Activated T-helper 17 cell treated with anti-CD3 and anti-CD28 coated beads, Interleukin-2, amount 50 U/mL, for 72 hours (primary cell): ENCODE data around the gene CACNB4. TPM values are rescaled to one million over a fixed set of nuclear protein-coding genes. Genes with fewer than 3 reads are reported as not detected.

Experiments used
- ATAC-seq: fragments of 150-1000 bp; cut with Tn5 transposase; replicated peaks from 2 replicates; pipeline ENCODE4 v1.10.0; 2021; ENCODE audit warnings: mild to moderate bottlenecking, moderate library complexity
- H3K27ac Mint-ChIP-seq: one replicate; pipeline ENCODE4 v1.8.0; 2022; ENCODE audit warnings: mixed read lengths
- H3K27me3 Mint-ChIP-seq: one replicate; pipeline ENCODE4 v1.8.0; 2022; ENCODE audit warnings: mixed read lengths
- H3K36me3 Mint-ChIP-seq: one replicate; pipeline ENCODE4 v1.8.0; 2022; ENCODE audit warnings: low read depth, mild to moderate bottlenecking, mixed read lengths
- H3K4me1 Mint-ChIP-seq: one replicate; pipeline ENCODE4 v1.8.0; 2022; ENCODE audit warnings: mixed read lengths
- H3K4me3 Mint-ChIP-seq: one replicate; pipeline ENCODE4 v1.8.0; 2022; ENCODE audit warnings: mild to moderate bottlenecking, mixed read lengths
- H3K9me3 Mint-ChIP-seq: one replicate; pipeline ENCODE4 v1.8.0; 2022; ENCODE audit warnings: mixed read lengths
- total RNA-seq, 2 donors: library from RNA; stranded (reverse); gene quantifications; one replicate each; pipeline ENCODE4 v1.2.3, GENCODE V29; 2022

Gene CACNB4
- total RNA-seq, 2 donors from 2014 or later, result 0.16 to 0.32 TPM

DNA sequence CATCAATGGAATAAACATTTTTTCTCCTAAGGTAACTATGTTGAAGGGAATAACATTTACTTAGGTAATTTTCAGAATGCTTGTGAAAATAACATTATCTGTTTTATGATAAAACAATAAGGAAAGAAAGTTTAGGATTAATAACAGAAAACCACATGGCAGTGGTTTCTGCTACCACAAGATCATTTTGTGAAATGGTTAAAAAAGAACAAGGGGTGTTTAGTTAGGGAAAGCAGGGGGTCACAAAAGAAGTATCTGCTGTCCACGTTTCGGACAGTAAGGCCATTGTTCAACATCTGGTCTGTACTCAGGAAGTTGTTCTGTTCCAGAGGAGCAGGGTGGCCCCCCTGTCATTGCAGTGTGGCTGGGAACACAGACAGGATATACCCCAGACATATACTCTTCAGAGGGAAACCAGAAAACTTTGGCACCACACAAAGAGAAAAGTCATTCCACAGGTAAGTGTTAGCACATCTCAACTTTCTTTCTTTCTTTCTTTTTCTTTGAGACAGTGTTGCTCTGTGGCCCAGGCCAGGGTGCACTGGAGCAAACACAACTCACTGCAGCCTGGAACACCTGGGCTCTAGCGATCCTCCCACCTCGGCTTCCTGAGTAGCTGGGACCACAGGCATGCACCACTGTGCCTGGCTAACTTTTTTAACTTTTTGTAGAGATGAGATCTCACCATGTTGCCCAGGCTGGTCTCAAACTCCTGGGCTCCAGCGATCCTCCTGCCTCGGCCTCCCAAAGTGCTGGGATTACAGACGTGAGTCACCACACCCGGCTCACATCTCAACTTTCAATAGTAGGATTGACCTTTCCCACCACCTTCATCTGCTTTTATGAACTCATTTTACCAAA, 255.8 kb downstream of the CACNB4 start:
- Mint-ChIP-seq H3K9me3 (no peaks in the 10 kb centered on the region), H3K36me3 (no peaks in the 10 kb centered on the region), H3K4me3 (no peak overlapping the region), H3K27ac (no peak overlapping the region), H3K4me1 (no peaks in the 10 kb centered on the region), H3K27me3 (peaks cover 2% of the 10 kb centered on the region)
- ATAC-seq, result no peak

DNA sequence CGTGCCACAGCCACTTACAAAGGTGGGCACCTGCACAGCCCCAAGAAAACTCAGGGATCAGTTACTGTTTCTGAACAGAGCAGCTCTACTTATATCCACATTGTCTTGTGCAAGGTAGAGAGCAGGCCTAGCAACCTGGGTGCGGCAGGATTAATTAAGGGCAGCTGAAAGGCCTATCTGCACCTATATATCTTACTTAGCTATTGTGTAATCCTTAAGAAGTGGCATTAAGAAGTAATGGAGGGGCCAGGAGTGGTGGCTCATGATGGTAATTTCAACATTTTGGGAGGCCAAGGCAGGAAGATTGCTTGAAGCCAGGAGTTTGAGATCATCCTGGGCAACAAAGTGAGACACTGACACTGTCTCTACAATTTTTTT, 257.8 kb downstream of the CACNB4 start:
- Mint-ChIP-seq H3K4me1 (no peaks in the 10 kb centered on the region), H3K27me3 (peaks cover 2% of the 10 kb centered on the region), H3K36me3 (no peaks in the 10 kb centered on the region), H3K27ac (no peak overlapping the region), H3K4me3 (no peak overlapping the region), H3K9me3 (no peaks in the 10 kb centered on the region)
- no peak for ATAC-seq

DNA sequence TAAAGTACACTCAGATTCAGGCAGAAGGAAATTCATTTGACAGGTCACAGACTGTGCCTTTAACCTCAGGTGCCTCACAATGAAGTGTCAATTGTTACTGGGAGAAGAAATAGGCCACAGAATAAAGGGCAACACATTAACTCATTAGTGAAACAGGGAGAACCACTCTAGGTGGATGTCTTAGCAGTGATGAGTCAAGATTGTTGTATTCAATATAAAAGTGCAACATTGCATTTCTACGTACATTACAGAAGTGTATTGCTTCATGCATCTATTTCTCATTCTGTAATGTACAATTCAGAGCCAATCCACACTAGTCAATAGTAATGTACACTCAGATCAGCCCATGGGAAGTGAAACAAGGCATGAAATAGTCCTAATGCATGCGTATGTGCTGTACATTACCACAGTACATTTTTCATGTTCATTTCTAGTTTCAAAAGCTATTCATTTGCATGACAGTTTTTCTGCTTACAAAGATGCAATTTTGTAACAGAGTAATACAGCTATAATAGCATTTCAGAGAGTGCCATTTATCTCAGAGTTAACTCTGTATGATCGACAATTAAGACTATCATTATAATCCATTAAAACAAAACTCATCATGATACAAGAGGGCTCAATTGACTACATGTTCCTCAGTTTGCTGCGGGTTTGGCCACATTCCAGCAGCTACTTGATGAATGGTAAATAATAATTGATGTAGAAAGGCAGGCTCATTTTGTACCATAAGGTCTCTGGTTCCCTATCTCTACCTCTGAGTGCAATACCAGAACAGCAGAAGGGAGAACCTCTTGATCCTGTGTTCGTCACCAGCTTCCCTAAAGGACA, 258.4 kb downstream of the CACNB4 start:
- Mint-ChIP-seq H3K27me3 (peaks cover 2% of the 10 kb centered on the region), H3K4me3 (no peak overlapping the region), H3K36me3 (no peaks in the 10 kb centered on the region), H3K4me1 (no peaks in the 10 kb centered on the region), H3K9me3 (no peaks in the 10 kb centered on the region), H3K27ac (no peak overlapping the region)
- peak; percentile 87 for ATAC-seq

DNA sequence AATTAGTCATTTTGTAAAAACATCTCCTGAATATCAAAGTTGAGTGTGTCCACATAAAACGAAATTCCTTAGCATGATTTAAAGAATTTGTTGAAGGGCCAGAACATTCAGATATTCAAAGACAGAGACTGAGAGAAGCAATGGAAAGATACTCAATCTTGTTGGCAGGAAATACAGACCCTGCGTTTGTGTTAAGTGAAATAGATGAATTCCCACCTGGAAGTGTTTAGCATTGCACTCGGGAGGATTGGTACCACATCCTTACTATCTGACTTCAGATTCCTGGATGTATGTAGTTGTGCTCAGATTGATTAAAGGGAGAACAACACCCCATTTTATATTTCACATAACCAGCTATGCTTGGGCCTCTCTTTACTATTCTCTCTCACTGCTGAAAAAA, 260.9 kb downstream of the CACNB4 start:
- Mint-ChIP-seq H3K27me3 (no peaks in the 10 kb centered on the region), H3K4me1 (no peaks in the 10 kb centered on the region), H3K36me3 (no peaks in the 10 kb centered on the region), H3K27ac (no peak overlapping the region), H3K4me3 (no peak overlapping the region), H3K9me3 (no peaks in the 10 kb centered on the region)
- ATAC-seq, result no peak

DNA sequence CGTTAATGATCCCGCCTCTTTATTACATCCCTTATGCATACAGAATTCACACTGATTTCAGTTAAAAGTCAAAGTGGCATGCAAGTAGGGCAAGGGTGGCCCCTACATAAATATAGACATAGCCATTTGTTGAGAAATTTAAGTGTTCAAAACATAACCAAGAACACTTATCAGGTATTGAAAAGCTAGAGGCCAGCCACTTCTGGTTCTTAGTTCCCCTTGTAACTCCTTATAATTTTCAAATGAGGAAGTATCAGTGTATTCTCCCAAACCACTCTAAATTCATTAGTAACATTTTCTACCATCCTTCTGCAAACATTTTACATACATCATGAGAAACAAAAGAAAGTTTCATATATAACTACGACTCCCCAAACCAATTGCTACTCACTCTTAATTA, 264.9 kb downstream of the CACNB4 start:
- Mint-ChIP-seq H3K36me3 (no peaks in the 10 kb centered on the region), H3K4me3 (no peak overlapping the region), H3K4me1 (no peaks in the 10 kb centered on the region), H3K9me3 (no peaks in the 10 kb centered on the region), H3K27me3 (no peaks in the 10 kb centered on the region), H3K27ac (no peak overlapping the region)
- ATAC-seq, result no peak

DNA sequence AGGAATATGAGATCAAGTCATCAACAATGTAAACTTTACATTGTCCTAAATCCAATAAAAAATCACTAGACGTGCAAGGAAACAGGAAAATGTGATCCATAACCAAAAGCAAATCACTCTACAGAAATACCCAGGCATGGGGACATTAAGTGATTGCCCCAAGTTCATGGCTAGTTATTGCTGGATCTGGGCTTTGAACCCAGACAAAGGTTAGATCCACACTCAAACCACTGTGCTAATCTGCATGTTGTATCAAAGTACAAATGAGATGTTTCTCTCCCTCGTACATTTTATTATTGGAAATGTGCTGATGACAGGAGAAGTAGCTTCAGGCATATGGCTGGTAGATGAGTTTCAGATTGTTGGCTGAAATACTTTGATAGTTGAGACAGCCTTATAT, 267.9 kb downstream of the CACNB4 start:
- Mint-ChIP-seq H3K4me1 (no peaks in the 10 kb centered on the region), H3K4me3 (no peak overlapping the region), H3K27me3 (no peaks in the 10 kb centered on the region), H3K27ac (no peak overlapping the region), H3K36me3 (peaks cover 23% of the 10 kb centered on the region), H3K9me3 (no peaks in the 10 kb centered on the region)
- no peak for ATAC-seq

DNA sequence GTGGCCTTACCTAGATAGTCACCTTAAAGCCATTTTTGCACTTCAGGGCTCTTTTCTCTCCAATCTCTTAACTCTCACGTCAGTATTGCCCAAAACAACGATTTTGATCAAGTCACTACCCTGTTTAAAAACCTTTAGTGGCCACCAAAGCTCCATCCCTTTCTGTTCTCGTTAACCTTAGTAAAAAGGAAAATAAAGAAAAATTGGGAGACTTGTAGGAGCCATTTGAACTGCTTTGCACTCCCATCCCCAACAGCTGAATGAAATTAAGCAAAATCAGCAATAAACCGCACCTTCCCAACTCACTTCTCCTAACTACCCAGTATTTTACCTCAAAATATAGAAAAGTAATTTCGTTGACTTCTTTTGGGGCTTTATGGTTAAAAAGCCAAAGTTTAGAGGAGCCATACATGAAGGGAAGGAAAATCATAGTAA, 269.9 kb downstream of the CACNB4 start:
- Mint-ChIP-seq H3K27ac (peak overlapping the region; percentile 79), H3K9me3 (no peaks in the 10 kb centered on the region), H3K4me3 (peak overlapping the region; percentile 97), H3K4me1 (peaks cover 8% of the 10 kb centered on the region), H3K27me3 (no peaks in the 10 kb centered on the region), H3K36me3 (peaks cover 30% of the 10 kb centered on the region)
- no peak for ATAC-seq

DNA sequence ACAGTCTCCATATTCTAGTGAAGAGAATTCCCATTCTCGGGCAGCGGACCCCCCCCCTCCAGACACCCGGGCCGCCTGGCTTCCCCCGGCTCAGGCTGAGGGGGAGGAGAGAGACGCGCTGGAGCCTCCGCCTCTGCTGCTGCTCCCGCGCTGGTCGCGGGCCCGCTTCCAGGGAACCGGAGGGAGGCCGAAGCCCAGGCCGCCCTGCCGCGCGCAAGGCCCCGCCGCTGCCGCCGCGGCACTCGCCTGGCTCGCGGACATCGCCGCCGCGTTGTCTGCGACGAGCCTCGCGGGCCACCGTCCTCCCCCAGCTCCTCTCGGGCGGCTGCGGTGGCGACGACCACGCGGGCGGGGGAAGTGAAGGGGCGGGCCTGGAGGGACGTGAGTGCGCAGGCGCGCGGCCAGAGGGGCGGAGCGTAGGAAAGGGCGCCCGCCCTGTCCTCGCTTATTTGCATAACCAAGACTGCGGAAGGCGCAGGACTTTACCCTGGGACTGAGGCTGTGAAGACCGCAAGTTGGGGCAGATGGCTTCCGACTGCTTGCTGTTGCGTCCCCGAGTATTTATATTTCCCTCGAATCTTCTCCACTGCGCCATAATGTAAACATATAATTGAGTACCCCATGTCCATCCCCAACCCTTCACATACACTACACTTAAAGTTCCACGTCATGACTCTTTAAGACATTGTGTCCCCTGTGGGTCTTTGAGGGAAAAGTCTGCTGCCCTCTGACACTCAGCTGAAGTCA, 270.5 kb downstream of the CACNB4 start, which contains the start of gene ARL5A:
Gene ARL5A (minus strand): TSS at position 279 of the 747 bp plus-strand sequence. CDS start 245 bp downstream, at position 34.
- Mint-ChIP-seq H3K27me3 (no peaks in the 10 kb centered on the region), H3K4me1 (peaks cover 14% of the 10 kb centered on the region), H3K4me3 (peak within 1 kb of the TSS; percentile 97), H3K9me3 (no peaks in the 10 kb centered on the region), H3K36me3 (peaks cover 30% of the 10 kb centered on the region), H3K27ac (peak within 1 kb of the TSS; percentile 79)
- peak; percentile 96 for ATAC-seq

DNA sequence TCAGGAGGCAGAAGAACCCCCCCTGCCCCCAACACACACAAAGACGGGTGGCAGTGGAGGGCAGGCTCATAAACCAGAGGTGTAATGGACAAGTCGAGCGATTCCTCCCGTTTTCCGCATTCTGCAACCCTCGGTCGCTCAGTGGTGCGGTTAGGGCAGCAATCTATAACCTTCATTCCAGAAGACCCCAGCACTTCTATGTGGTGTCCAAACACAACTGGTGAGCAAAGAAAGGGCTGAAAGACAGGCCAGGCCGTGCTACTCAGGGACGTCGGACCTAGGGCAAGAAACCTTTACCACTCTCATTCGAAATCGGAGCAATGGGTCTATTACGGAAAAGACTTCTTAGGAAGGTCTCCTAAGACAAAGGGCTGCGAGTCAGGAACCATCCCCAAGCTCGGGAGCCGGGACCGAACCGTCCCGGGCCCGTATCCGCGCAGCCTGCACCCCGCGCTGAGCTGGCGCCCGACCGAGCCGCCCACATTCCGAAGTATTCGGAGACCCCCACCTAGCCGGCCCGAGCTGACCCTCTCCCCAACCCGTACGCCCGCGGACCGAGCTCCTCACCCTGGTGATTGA, 271.2 kb downstream of the CACNB4 start:
- peaks cover 14% of the 10 kb centered on the region for H3K4me1 Mint-ChIP-seq
- peak overlapping the region; percentile 97 for H3K4me3 Mint-ChIP-seq
- no peaks in the 10 kb centered on the region for H3K27me3 Mint-ChIP-seq
- H3K27ac Mint-ChIP-seq, result peak overlapping the region; percentile 79
- H3K9me3 Mint-ChIP-seq, result no peaks in the 10 kb centered on the region
- peak; percentile 36 for ATAC-seq
- peaks cover 30% of the 10 kb centered on the region for H3K36me3 Mint-ChIP-seq

DNA sequence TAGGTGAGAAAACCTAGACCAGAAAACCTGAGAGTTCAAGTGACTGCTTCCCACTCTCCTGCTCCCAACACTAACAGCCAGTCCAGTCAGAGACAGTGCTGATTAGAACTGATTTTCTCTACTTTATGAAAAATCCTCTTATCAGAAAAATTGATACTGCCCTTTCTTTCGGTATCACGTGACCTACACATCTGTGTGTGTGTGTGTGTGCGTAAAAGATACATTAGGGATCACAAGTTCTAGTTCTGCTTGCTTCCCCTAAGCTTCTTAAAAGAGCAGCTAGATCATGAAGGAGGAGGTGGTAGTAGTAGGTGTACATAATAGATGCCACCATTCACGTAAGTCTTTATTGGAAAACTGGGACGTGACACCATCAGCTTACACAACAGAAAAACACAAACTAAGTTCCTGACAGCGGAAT, 272.1 kb downstream of the CACNB4 start:
- H3K9me3 Mint-ChIP-seq, result no peaks in the 10 kb centered on the region
- peaks cover 30% of the 10 kb centered on the region for H3K36me3 Mint-ChIP-seq
- H3K4me3 Mint-ChIP-seq, result peak overlapping the region; percentile 97
- H3K4me1 Mint-ChIP-seq, result peaks cover 14% of the 10 kb centered on the region
- H3K27me3 Mint-ChIP-seq, result no peaks in the 10 kb centered on the region
- peak overlapping the region; percentile 79 for H3K27ac Mint-ChIP-seq
- no peak for ATAC-seq

DNA sequence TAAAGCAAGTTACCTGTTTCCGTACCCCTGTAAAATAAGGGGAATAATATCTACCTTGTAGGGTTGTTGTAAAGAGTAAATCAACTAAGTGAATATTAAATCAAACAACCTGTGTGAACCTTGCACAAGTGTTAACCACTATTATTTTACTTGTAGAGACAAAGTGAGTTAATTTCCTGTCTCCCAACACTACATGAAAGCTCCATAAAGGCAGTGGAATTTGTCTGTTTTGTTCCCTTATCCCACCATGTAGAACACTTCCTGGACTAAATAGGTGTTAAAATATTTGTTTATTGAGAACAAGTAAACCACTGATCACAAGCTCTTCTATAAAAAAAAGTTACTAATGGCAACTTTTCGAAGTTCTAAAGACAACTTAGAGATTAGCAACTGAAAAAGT, 274.0 kb downstream of the CACNB4 start:
- Mint-ChIP-seq H3K4me3 (no peak overlapping the region), H3K4me1 (peaks cover 28% of the 10 kb centered on the region), H3K27me3 (no peaks in the 10 kb centered on the region), H3K36me3 (peaks cover 40% of the 10 kb centered on the region), H3K9me3 (no peaks in the 10 kb centered on the region), H3K27ac (no peak overlapping the region)
- no peak for ATAC-seq

DNA sequence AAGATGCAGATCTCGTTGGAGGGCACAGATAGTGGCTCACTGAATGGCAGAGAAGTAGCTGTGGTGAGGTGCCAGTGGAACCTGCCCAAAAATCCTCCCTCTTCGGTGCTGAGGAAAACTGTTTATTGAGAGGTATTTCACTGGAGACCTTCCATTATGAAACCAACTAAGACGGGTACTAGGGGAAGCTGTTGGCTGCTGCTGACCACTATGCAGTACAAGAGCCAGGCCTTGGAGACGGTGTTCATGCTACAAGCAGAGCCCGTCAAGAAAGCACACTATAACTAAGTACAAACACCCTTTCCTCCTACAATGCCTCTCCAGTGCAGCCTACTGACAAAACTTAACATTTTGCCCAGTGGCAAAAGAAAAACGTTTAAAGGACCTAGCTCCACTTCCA, 275.2 kb downstream of the CACNB4 start:
- no peak for ATAC-seq
- H3K4me3 Mint-ChIP-seq, result no peak overlapping the region

DNA sequence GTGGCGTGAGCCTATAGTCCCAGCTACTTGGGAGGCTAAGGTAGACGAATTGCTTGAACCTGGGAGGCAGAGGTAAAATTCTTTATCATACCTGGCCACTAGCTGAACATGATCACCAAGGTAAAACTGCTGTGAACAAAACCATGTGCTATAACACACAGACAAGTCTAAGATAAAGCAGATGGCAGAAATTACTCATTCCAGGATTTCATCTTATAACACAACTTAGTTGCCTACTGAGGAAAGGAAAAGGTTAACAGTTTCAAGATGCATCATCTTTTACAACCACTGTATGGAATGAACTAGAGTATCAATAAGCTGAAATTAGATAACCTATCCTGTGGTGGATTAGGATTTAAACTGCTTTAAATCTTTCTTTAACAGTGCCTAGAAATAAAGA, 278.9 kb downstream of the CACNB4 start:
- Mint-ChIP-seq H3K36me3 (peaks cover 21% of the 10 kb centered on the region), H3K4me1 (peaks cover 33% of the 10 kb centered on the region), H3K9me3 (no peaks in the 10 kb centered on the region), H3K4me3 (peak overlapping the region; percentile 47), H3K27me3 (no peaks in the 10 kb centered on the region), H3K27ac (peak overlapping the region; percentile 67)
- peak; percentile 98 for ATAC-seq

More for the DNA sequence above, 275.2 kb downstream of the CACNB4 start:
- H3K36me3 Mint-ChIP-seq, result peaks cover 40% of the 10 kb centered on the region
- no peaks in the 10 kb centered on the region for H3K9me3 Mint-ChIP-seq
- no peak overlapping the region for H3K27ac Mint-ChIP-seq
- no peaks in the 10 kb centered on the region for H3K27me3 Mint-ChIP-seq
- peaks cover 30% of the 10 kb centered on the region for H3K4me1 Mint-ChIP-seq

DNA sequence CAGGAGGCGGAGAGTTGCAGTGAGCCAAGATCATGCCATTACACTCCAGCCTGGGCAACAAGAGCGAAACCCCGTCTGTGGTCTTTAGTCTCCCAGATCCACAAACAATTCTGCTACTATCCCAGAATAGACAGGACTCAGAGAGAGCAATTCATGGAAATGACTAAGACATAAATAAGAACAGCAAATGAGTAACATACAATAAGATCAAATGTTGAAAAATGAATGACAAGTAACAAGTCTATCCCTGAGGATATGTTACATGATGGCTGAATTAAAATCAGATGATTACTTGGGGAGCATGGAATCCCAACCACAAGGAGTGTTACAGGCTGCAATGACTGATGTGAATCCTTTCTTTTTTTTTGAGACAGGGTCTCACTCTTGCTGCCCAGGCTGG, 280.9 kb downstream of the CACNB4 start:
- Mint-ChIP-seq H3K4me1 (peaks cover 20% of the 10 kb centered on the region), H3K4me3 (no peak overlapping the region), H3K9me3 (no peaks in the 10 kb centered on the region), H3K36me3 (peaks cover 41% of the 10 kb centered on the region), H3K27me3 (no peaks in the 10 kb centered on the region), H3K27ac (no peak overlapping the region)
- ATAC-seq, result no peak
